Glutamatergic neuron (in vitro differentiated cells): ENCODE data around the gene ZG16B. TPM values are rescaled to one million over a fixed set of nuclear protein-coding genes. Genes with fewer than 3 reads are reported as not detected.

Experiments
- DNase-seq: peaks from one replicate; pipeline ENCODE4 v3.0.0; 2022
- H3K27ac Mint-ChIP-seq: one replicate; pipeline ENCODE4 v1.8.0; 2020; ENCODE audit warnings: mild to moderate bottlenecking, mixed read lengths, inconsistent platforms; ENCODE audit not compliant: unreplicated experiment
- H3K27me3 Mint-ChIP-seq: one replicate; pipeline ENCODE4 v1.8.0; 2020; ENCODE audit warnings: mild to moderate bottlenecking, moderate library complexity, mixed read lengths, inconsistent platforms; ENCODE audit not compliant: unreplicated experiment
- H3K36me3 Mint-ChIP-seq: one replicate; pipeline ENCODE4 v1.8.0; 2020; ENCODE audit warnings: mild to moderate bottlenecking, mixed read lengths, inconsistent platforms; ENCODE audit not compliant: unreplicated experiment
- H3K4me1 Mint-ChIP-seq: one replicate; pipeline ENCODE4 v1.8.0; 2020; ENCODE audit warnings: mild to moderate bottlenecking, low read depth, mixed read lengths, inconsistent platforms; ENCODE audit not compliant: unreplicated experiment
- H3K4me3 Mint-ChIP-seq: one replicate; pipeline ENCODE4 v1.8.0; 2020; ENCODE audit warnings: mild to moderate bottlenecking, mixed read lengths, inconsistent platforms; ENCODE audit not compliant: unreplicated experiment
- H3K9me3 Mint-ChIP-seq: one replicate; pipeline ENCODE4 v1.8.0; 2020; ENCODE audit warnings: mild to moderate bottlenecking, moderate library complexity, mixed read lengths, inconsistent platforms; ENCODE audit not compliant: unreplicated experiment
- total RNA-seq: library from RNA; stranded (reverse); fragmentation: NEBNext Ultra II Directional; extraction: Animal tissue kit (Norgen Biotek cat#: 25700); gene quantifications from one replicate; pipeline ENCODE4 v1.2.1, GENCODE V29; 2021; ENCODE audit not compliant: unreplicated experiment
- TF ChIP-seq, protein P1 (sequence below): fragments of 200-600 bp; sonication (generic); IDR thresholded peaks from one replicate; pipeline ENCODE4 v1.5.0; 2021; ENCODE audit not compliant: partially characterized antibody, unreplicated experiment

The ZG16B gene
- total RNA-seq, 1 donor from 2014 or later = not detected

DNA sequence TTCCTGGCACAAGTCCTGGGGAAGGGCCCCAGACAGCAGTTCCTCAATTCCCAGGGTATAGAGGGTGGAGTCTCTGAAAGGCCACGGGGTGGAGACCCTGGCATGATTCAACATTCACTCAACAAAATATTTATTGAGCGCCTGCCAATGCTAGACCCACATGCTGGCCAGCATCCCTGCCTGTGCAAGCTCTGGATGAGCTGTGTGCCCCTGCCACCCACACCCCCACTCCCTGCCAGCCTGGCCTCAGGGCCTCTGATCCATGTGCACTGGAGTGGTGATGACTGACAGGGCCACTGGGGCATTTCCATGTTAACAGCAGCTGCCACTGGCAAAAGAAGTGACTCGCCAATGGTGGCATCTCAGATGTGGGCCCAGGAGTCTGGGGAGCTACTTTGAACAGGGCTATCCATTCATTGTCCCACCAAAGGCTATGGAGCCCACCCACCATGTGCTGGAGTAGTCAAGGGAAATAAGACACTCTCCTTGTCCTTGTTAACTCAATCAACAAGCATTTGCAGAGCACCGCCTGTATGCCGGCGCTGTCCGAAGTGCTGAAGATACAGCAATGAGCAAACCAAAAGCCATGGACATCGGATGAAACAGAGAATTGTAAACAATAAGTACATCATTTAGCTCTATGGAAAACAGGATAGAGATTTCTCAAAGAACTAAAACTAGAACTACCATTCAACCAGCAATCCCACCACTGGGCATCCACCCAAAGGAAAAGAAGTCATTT, 30.9 kb downstream of the ZG16B start:
- DNase-seq = no peak
- no peak overlapping the region for H3K4me3 Mint-ChIP-seq
- peaks cover 3% of the 10 kb centered on the region for H3K9me3 Mint-ChIP-seq
- H3K4me1 Mint-ChIP-seq = peaks cover 2% of the 10 kb centered on the region
- no peaks in the 10 kb centered on the region for H3K36me3 Mint-ChIP-seq
- TF ChIP-seq, protein P1, sequence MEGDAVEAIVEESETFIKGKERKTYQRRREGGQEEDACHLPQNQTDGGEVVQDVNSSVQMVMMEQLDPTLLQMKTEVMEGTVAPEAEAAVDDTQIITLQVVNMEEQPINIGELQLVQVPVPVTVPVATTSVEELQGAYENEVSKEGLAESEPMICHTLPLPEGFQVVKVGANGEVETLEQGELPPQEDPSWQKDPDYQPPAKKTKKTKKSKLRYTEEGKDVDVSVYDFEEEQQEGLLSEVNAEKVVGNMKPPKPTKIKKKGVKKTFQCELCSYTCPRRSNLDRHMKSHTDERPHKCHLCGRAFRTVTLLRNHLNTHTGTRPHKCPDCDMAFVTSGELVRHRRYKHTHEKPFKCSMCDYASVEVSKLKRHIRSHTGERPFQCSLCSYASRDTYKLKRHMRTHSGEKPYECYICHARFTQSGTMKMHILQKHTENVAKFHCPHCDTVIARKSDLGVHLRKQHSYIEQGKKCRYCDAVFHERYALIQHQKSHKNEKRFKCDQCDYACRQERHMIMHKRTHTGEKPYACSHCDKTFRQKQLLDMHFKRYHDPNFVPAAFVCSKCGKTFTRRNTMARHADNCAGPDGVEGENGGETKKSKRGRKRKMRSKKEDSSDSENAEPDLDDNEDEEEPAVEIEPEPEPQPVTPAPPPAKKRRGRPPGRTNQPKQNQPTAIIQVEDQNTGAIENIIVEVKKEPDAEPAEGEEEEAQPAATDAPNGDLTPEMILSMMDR = no peak
- H3K27ac Mint-ChIP-seq = no peak overlapping the region
- peaks cover 6% of the 10 kb centered on the region for H3K27me3 Mint-ChIP-seq

- no peak for DNase-seq
- Mint-ChIP-seq H3K9me3 (peaks cover 4% of the 10 kb centered on the region), H3K36me3 (no peaks in the 10 kb centered on the region), H3K4me1 (no peaks in the 10 kb centered on the region), H3K27ac (no peak overlapping the region), H3K27me3 (peaks cover 10% of the 10 kb centered on the region), H3K4me3 (no peak overlapping the region)
- TF ChIP-seq, protein P1 = no peak
These were observed 35.5 kb downstream of the ZG16B start for GRCh38 chr16:2865651-2866050.

GRCh38 chr16:2866431-2866830, 36.3 kb downstream of the ZG16B start:
- TF ChIP-seq, protein P1 = no peak
- Mint-ChIP-seq H3K4me3 (no peak overlapping the region), H3K9me3 (peaks cover 4% of the 10 kb centered on the region), H3K27ac (no peak overlapping the region), H3K36me3 (no peaks in the 10 kb centered on the region), H3K4me1 (no peaks in the 10 kb centered on the region), H3K27me3 (peaks cover 11% of the 10 kb centered on the region)
- DNase-seq = no peak

DNA sequence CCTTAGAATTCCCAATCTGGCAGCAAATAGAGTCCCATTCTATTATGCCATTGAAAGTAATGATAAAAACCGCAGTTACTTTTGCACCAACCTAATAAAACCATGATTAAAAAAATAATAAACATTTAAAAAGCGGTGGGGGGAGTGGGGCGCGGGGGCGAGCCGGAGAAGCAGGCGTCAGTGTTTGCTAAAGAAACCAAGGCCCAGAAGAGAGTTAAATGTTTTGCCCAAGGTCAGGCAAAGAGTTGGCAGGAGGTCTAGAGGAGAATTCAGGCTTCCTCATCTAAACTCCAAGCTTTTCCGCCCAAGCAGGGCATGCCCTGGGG, 37.5 kb downstream of the ZG16B start:
- Mint-ChIP-seq H3K27me3 (peaks cover 11% of the 10 kb centered on the region), H3K4me1 (no peaks in the 10 kb centered on the region), H3K27ac (peak overlapping the region; percentile 73), H3K36me3 (no peaks in the 10 kb centered on the region), H3K9me3 (peaks cover 4% of the 10 kb centered on the region), H3K4me3 (peak overlapping the region; percentile 91)
- DNase-seq = no peak
- TF ChIP-seq, protein P1 = no peak

GRCh38 chr16:2867987-2868789, 38.1 kb downstream of the ZG16B start:
- TF ChIP-seq, protein P1 = peak; percentile 95
- Mint-ChIP-seq H3K27ac (peak overlapping the region; percentile 73), H3K36me3 (no peaks in the 10 kb centered on the region), H3K4me1 (no peaks in the 10 kb centered on the region), H3K27me3 (peaks cover 11% of the 10 kb centered on the region), H3K4me3 (peak overlapping the region; percentile 91), H3K9me3 (peaks cover 4% of the 10 kb centered on the region)
- DNase-seq = peak; percentile 98
